IMR-90 (cell line): Measurements from ENCODE around the gene PALM. TPM values are rescaled to one million over a fixed set of nuclear protein-coding genes. Genes with fewer than 3 reads are reported as not detected.

Experiments
- ATAC-seq: fragments of 200-7000 bp; cut with Tn5 transposase; 2 replicates; pipeline ENCODE4 v1.9.1; 2020; ENCODE audit warnings: low read depth, mild to moderate bottlenecking, moderate library complexity
- BruUV-seq: library from RNA; stranded (reverse); fragments of 400-500 nt; replicated peaks from 2 replicates; lab custom pipeline; 2021; lab: Mats Ljungman, UMichigan
- CTCF ChIA-PET: fragments of 300-600 bp; formaldehyde crosslinking; extraction: SDS; loops from one replicate; lab custom pipeline; 2021; ENCODE audit warnings: antibody characterized with exemption; lab: Yijun Ruan, JAX
- POLR2A ChIA-PET: fragments of 300-600 bp; sonication (Branson Sonifier 250); formaldehyde crosslinking; loops from one replicate; lab custom pipeline; 2022; ENCODE audit warnings: antibody characterized with exemption; ENCODE audit not compliant: unreplicated experiment; lab: Charles Lee
- DNase-seq: peaks from one replicate; pipeline ENCODE4 v3.0.0; 2013
- H2AFZ ChIP-seq: replicated peaks from 2 replicates; pipeline ENCODE3; 2013; ENCODE audit warnings: low read length, mild to moderate bottlenecking; ENCODE audit not compliant: poor library complexity
- H2AK5ac ChIP-seq: 2 replicates; pipeline ENCODE4 v1.6.1; 2013; ENCODE audit warnings: low read depth, low read length, inconsistent platforms
- H2AK9ac ChIP-seq: replicated peaks from 2 replicates; pipeline ENCODE3; 2013; ENCODE audit warnings: mild to moderate bottlenecking, low read depth, low read length, moderate library complexity; ENCODE audit not compliant: poor library complexity
- H2BK120ac ChIP-seq: 2 replicates; pipeline ENCODE4 v1.6.1; 2013; ENCODE audit warnings: low read depth, low read length, inconsistent platforms
- H2BK15ac ChIP-seq: 3 replicates; pipeline ENCODE4 v1.6.1; 2013; ENCODE audit warnings: low read depth, low read length, inconsistent platforms
- H2BK20ac ChIP-seq: 2 replicates; pipeline ENCODE4 v1.6.1; 2013; ENCODE audit warnings: low read depth, mild to moderate bottlenecking, inconsistent platforms, low read length, moderate library complexity
- H2BK5ac ChIP-seq: 2 replicates; pipeline ENCODE4 v1.6.1; 2013; ENCODE audit warnings: mild to moderate bottlenecking, low read depth, low read length, inconsistent platforms; ENCODE audit not compliant: poor library complexity, severe bottlenecking
- H3K14ac ChIP-seq: replicated peaks from 2 replicates; pipeline ENCODE4 v1.6.1; 2013; ENCODE audit warnings: low read depth, low read length, inconsistent platforms
- H3K18ac ChIP-seq: 2 replicates; pipeline ENCODE4 v1.6.1; 2013; ENCODE audit warnings: low read depth, low read length, control low read depth
- H3K23ac ChIP-seq: 2 replicates; pipeline ENCODE4 v1.6.1; 2013; ENCODE audit warnings: low read depth, low read length, inconsistent platforms
- H3K27ac ChIP-seq: 2 replicates; pipeline ENCODE4 v1.5.1; 2013; ENCODE audit warnings: mild to moderate bottlenecking, control low read depth, low read length; ENCODE audit not compliant: insufficient read depth
- H3K27me3 ChIP-seq: 2 replicates; pipeline ENCODE4 v1.6.1; 2013; ENCODE audit warnings: low read length; ENCODE audit not compliant: control insufficient read depth, insufficient read depth
- H3K36me3 ChIP-seq: 2 replicates; pipeline ENCODE4 v1.6.1; 2013; ENCODE audit warnings: low read length, mixed read lengths; ENCODE audit not compliant: control insufficient read depth, insufficient read depth
- H3K4ac ChIP-seq: 2 replicates; pipeline ENCODE4 v1.6.1; 2013; ENCODE audit warnings: low read depth, low read length, inconsistent platforms
- H3K4me1 ChIP-seq: 2 replicates; pipeline ENCODE4 v1.6.1; 2013; ENCODE audit warnings: low read length, mixed read lengths; ENCODE audit not compliant: control insufficient read depth, insufficient read depth
- H3K4me2 ChIP-seq: 2 replicates; pipeline ENCODE4 v1.6.1; 2013; ENCODE audit warnings: low read depth, mild to moderate bottlenecking, control low read depth, low read length, moderate library complexity
- H3K4me3 ChIP-seq: 2 replicates; pipeline ENCODE4 v1.5.1; 2013; ENCODE audit warnings: low read depth, mild to moderate bottlenecking, control low read depth, low read length, moderate library complexity; ENCODE audit not compliant: insufficient read depth
- H3K56ac ChIP-seq: 2 replicates; pipeline ENCODE4 v1.6.1; 2013; ENCODE audit warnings: low read length, inconsistent platforms; ENCODE audit not compliant: insufficient read depth; ENCODE audit errors: extremely low read depth
- H3K79me1 ChIP-seq, 2 experiments: 2 replicates each; pipeline ENCODE4 v1.6.1; 2013; ENCODE audit warnings: low read length in 2 of 2, inconsistent platforms in 1 of 2, low read depth in 1 of 2
- H3K9ac ChIP-seq: 2 replicates; pipeline ENCODE4 v1.6.1; 2013; ENCODE audit warnings: low read depth, low read length, control low read depth
- H3K9me1 ChIP-seq: 2 replicates; pipeline ENCODE4 v1.6.1; 2013; ENCODE audit warnings: low read length, inconsistent platforms; ENCODE audit not compliant: insufficient read depth
- H3K9me3 ChIP-seq: 2 replicates; pipeline ENCODE4 v1.6.1; 2013; ENCODE audit warnings: low read length; ENCODE audit not compliant: control insufficient read depth, insufficient read depth
- H4K20me1 ChIP-seq: 2 replicates; pipeline ENCODE4 v1.6.1; 2013; ENCODE audit warnings: low read length, inconsistent platforms; ENCODE audit not compliant: insufficient read depth
- H4K5ac ChIP-seq: 2 replicates; pipeline ENCODE4 v1.6.1; 2013; ENCODE audit warnings: mild to moderate bottlenecking, low read depth, low read length, control low read depth
- H4K8ac ChIP-seq, 2 experiments: 2 replicates each; pipeline ENCODE4 v1.6.1; 2013; ENCODE audit warnings: low read depth in 2 of 2, low read length in 2 of 2, control low read depth in 1 of 2, inconsistent platforms in 1 of 2
- H4K91ac ChIP-seq: 2 replicates; pipeline ENCODE4 v1.6.1; 2013; ENCODE audit warnings: low read depth, low read length, inconsistent platforms; ENCODE audit not compliant: insufficient read depth
- BHLHE40 ChIP-seq: fragments of 150-350 bp; IDR thresholded peaks from 2 replicates; pipeline ENCODE4 v1.6.1; 2016; ENCODE audit warnings: mild to moderate bottlenecking, low read depth, low read length
- CEBPB ChIP-seq: IDR thresholded peaks from 2 replicates; pipeline ENCODE4 v1.6.1; 2012; ENCODE audit warnings: low read depth, low read length, improper control_type of control experiment
- CTCF ChIP-seq: conservative IDR thresholded peaks from 2 replicates; pipeline ENCODE4 v1.5.1; 2012; ENCODE audit warnings: mild to moderate bottlenecking, low read depth, low read length, improper control_type of control experiment
- ELK1 ChIP-seq: fragments of 150-350 bp; IDR thresholded peaks from 2 replicates; pipeline ENCODE4 v1.6.1; 2016; ENCODE audit warnings: low read depth, mild to moderate bottlenecking, low read length, moderate library complexity, borderline replicate concordance
- FOS ChIP-seq: fragments of 150-350 bp; IDR thresholded peaks from 2 replicates; pipeline ENCODE4 v1.6.1; 2016; ENCODE audit warnings: low read depth, low read length
- MAZ ChIP-seq: IDR thresholded peaks from 2 replicates; pipeline ENCODE4 v1.6.1; 2012; ENCODE audit warnings: low read depth, mild to moderate bottlenecking, low read length, improper control_type of control experiment, moderate library complexity, borderline replicate concordance
- MXI1 ChIP-seq: IDR thresholded peaks from 2 replicates; pipeline ENCODE4 v1.6.1; 2012; ENCODE audit warnings: low read depth, mild to moderate bottlenecking, low read length, moderate library complexity, borderline replicate concordance
- RAD21 ChIP-seq: IDR thresholded peaks from 2 replicates; pipeline ENCODE4 v1.6.1; 2012; ENCODE audit warnings: low read length, improper control_type of control experiment
- RCOR1 ChIP-seq: IDR thresholded peaks from 2 replicates; pipeline ENCODE4 v1.6.1; 2012; ENCODE audit warnings: mild to moderate bottlenecking, low read length, improper control_type of control experiment; ENCODE audit not compliant: insufficient replicate concordance
- RFX5 ChIP-seq: IDR thresholded peaks from 2 replicates; pipeline ENCODE4 v1.8.0; 2012; ENCODE audit warnings: low read depth, mild to moderate bottlenecking, low read length, moderate library complexity
- SMC3 ChIP-seq: fragments of 150-350 bp; IDR thresholded peaks from 2 replicates; pipeline ENCODE4 v1.6.1; 2016; ENCODE audit warnings: low read depth, mild to moderate bottlenecking, antibody characterized with exemption, low read length, moderate library complexity
- USF2 ChIP-seq: fragments of 150-350 bp; IDR thresholded peaks from 2 replicates; pipeline ENCODE4 v1.6.1; 2017; ENCODE audit warnings: mild to moderate bottlenecking, antibody characterized with exemption, low read length, low read depth
- WGBS, 2 experiments: methylation state at CpG; one replicate each; pipeline versions ENCODE4 v1.1.5 to v1.1.7; 2013; ENCODE audit warnings: missing lambda C conversion rate in 2 of 2; ENCODE audit not compliant: insufficient read length in 1 of 2; ENCODE audit errors: extremely low coverage in 2 of 2; 5-methylcytosine and 5-hydroxymethylcytosine counted together
- dilution Hi-C: fragments of 300-500 bp; cut with HindIII; formaldehyde crosslinking; loops from one replicate; pipeline ENCODE4 v1.14.3; 2018; ENCODE audit warnings: low sequenced_read_pairs; ENCODE audit not compliant: unreplicated experiment
- in situ Hi-C: fragments of 300-500 bp; cut with MboI; formaldehyde crosslinking; loops from 3 replicates; pipeline ENCODE4 v1.14.3; 2019; ENCODE audit warnings: low sequenced_read_pairs, inconsistent platforms, mixed read lengths
- intact Hi-C: fragments of 100-400 bp; cut with micrococcal nuclease; formaldehyde crosslinking; loops from 2 replicates; pipeline ENCODE4 v1.10.0; 2022
- polyA plus RNA-seq, 3 experiments: library from polyadenylated mRNA; depleted of rRNA; stranded (reverse); fragments of >200 nt; gene quantifications; 2 replicates each; pipeline ENCODE4 v1.2.3, GENCODE V29; 2012; ENCODE audit warnings: low replicate concordance in 1 of 3
- total RNA-seq: library from RNA; depleted of rRNA; stranded (reverse); fragments of >200 nt; gene quantifications from 2 replicates; pipeline ENCODE4 v1.2.3, GENCODE V29; 2012

Gene PALM
- total and polyA plus RNA-seq, 2 of the 4 experiments (the other 2 are of a cell fraction): 2.2 to 7.4 TPM

- intact Hi-C loops (no loop called here), dilution Hi-C loops (no loop called here), in situ Hi-C loops (no loop called here)
- Histone ChIP-seq H2AK9ac (no peak overlapping the region), H2BK5ac (no peak overlapping the region), H3K23ac (no peak overlapping the region), H4K8ac (no peak overlapping the region), H3K79me1 (no peaks in the 10 kb centered on the region), H2BK20ac (no peak overlapping the region), H3K14ac (no peak overlapping the region), H2BK15ac (no peak overlapping the region), H3K9me3 (peaks cover 30% of the 10 kb centered on the region), H3K27ac (no peak overlapping the region), H4K5ac (no peak overlapping the region), H3K27me3 (no peaks in the 10 kb centered on the region), H3K4me1 (peaks cover 8% of the 10 kb centered on the region), H3K9ac (no peak overlapping the region), H3K36me3 (peaks cover 6% of the 10 kb centered on the region; the same call in 1 of the 2 replicates), H2AFZ (no peak overlapping the region), H3K4me2 (no peak overlapping the region), H3K56ac (no peak overlapping the region), H4K20me1 (0 out of 2 replicates have a peak, but pooled peaks cover 2% of the 10 kb centered on the region), H2BK120ac (no peak overlapping the region), H3K4me3 (no peak overlapping the region), H3K4ac (no peak overlapping the region), H3K9me1 (0 out of 2 replicates have a peak, but pooled peaks cover 3% of the 10 kb centered on the region), H2AK5ac (no peak overlapping the region), H3K18ac (no peak overlapping the region), H4K91ac (no peak overlapping the region)
- TF ChIP-seq RFX5 (no peak), MAZ (no peak), RCOR1 (no peak), RAD21 (no peak), MXI1 (no peak), CEBPB (no peak), CTCF (no peak), USF2 (no peak), SMC3 (no peak), ELK1 (no peak), BHLHE40 (no peak), FOS (no peak)
- ChIA-PET CTCF (no interaction called here), POLR2A (no interaction called here)
- BruUV-seq: no TSS peak
- WGBS, 2 experiments: 100% methylated on average over 3 of the region's 22 CpGs; no CpG with 5 or more reads in 1 of the 2 experiments
- ATAC-seq (no peak), DNase-seq (no peak)
These were observed 38.2 kb downstream of the PALM start for GRCh38 chr19:746956-747355.
